ENCODE data around the gene RER1. TPM values are rescaled to one million over a fixed set of nuclear protein-coding genes. Genes with fewer than 3 reads are reported as not detected.

The RER1 gene
- total RNA-seq, 1 donor from 2014 or later = 99.3 TPM

DNA sequence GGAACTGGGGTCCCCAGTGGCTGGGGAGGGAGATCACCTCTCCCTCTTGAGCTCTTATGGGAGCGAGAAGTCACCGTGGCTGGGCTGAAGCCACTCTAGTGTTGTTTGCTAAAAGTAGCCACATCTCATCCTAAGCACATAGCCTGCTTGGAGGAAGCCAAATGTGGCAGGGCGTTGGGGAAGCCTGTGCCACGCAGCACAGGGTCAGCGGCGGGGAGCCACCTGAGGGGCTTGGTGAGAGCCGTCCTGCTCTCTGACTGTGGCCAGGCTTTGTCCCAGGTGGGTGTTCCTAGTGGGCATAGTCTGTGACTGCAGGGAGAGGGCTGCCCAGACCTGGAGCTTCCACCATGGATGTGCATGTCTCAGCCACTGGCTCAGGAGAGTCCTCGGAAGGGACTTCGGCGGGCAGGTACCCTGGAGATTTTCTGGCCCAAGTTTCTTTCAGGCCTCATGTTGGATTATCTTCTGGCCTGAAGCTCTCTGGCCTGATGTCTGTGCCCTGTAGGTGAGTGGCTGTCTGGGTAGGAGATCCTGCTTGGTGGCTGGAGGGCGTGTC is 39.2 kb upstream of the RER1 start:
- no peaks in the 10 kb centered on the region for H3K4me1 Mint-ChIP-seq (ENCODE audit: low read depth)
- no peak overlapping the region for H3K27ac Mint-ChIP-seq
- H3K36me3 Mint-ChIP-seq (ENCODE audit: insufficient read depth) = no peaks in the 10 kb centered on the region
- no peak overlapping the region for H3K4me3 Mint-ChIP-seq (ENCODE audit: low read depth)
- H3K9me3 Mint-ChIP-seq (ENCODE audit: low read depth) = no peaks in the 10 kb centered on the region
- TF ChIP-seq, protein P1, sequence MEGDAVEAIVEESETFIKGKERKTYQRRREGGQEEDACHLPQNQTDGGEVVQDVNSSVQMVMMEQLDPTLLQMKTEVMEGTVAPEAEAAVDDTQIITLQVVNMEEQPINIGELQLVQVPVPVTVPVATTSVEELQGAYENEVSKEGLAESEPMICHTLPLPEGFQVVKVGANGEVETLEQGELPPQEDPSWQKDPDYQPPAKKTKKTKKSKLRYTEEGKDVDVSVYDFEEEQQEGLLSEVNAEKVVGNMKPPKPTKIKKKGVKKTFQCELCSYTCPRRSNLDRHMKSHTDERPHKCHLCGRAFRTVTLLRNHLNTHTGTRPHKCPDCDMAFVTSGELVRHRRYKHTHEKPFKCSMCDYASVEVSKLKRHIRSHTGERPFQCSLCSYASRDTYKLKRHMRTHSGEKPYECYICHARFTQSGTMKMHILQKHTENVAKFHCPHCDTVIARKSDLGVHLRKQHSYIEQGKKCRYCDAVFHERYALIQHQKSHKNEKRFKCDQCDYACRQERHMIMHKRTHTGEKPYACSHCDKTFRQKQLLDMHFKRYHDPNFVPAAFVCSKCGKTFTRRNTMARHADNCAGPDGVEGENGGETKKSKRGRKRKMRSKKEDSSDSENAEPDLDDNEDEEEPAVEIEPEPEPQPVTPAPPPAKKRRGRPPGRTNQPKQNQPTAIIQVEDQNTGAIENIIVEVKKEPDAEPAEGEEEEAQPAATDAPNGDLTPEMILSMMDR (IDR thresholded peaks at IDR 0.05; ENCODE audit: unreplicated experiment) = no peak
- peaks cover 9% of the 10 kb centered on the region for H3K27me3 Mint-ChIP-seq
- no peak for DNase-seq (ENCODE audit: low spot score, unreplicated experiment)

DNA sequence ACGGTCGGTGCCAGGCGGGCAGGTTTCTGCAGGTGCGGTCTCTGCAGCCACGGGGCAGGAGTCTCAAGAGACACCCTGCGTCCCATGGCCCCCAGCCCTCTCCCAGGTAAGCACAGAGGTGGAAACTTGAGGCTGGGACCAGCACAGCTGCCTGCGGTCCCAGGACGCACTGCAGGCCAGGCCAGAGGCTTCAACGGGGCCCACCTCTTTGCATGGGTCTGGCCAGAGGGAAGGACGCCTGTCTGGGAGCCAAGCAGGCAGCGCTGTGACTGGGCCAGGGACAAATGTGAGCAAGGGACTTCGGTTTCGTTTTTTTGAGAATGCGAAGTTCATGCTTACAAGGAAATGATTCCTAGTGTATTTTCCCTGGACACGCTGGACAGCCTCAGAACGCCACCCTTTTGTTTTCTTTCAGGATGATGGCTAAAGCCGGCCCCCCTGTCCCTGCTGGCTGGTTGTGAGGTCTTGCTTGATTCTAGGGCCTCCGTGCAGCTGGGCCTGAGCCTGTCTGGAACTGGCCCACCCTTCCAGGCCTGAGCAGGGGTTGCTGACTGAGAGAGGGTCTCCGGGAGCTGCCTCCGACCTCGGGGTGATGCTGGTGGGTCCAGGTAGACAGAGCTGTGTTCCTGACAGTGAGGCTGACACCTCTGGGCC is 38.6 kb upstream of the RER1 start:
- H3K9me3 Mint-ChIP-seq (ENCODE audit: low read depth) = no peaks in the 10 kb centered on the region
- TF ChIP-seq, protein P1 (IDR thresholded peaks at IDR 0.05; ENCODE audit: unreplicated experiment) = no peak
- peaks cover 9% of the 10 kb centered on the region for H3K27me3 Mint-ChIP-seq
- H3K36me3 Mint-ChIP-seq (ENCODE audit: insufficient read depth) = no peaks in the 10 kb centered on the region
- H3K27ac Mint-ChIP-seq = no peak overlapping the region
- no peaks in the 10 kb centered on the region for H3K4me1 Mint-ChIP-seq (ENCODE audit: low read depth)
- no peak for DNase-seq (ENCODE audit: low spot score, unreplicated experiment)
- no peak overlapping the region for H3K4me3 Mint-ChIP-seq (ENCODE audit: low read depth)

- no peaks in the 10 kb centered on the region for H3K4me1 Mint-ChIP-seq (ENCODE audit: low read depth)
- no peak for DNase-seq (ENCODE audit: low spot score, unreplicated experiment)
- H3K4me3 Mint-ChIP-seq (ENCODE audit: low read depth) = no peak overlapping the region
- no peaks in the 10 kb centered on the region for H3K36me3 Mint-ChIP-seq (ENCODE audit: insufficient read depth)
- no peak overlapping the region for H3K27ac Mint-ChIP-seq
- TF ChIP-seq, protein P1 (IDR thresholded peaks at IDR 0.05; ENCODE audit: unreplicated experiment) = no peak
- H3K9me3 Mint-ChIP-seq (ENCODE audit: low read depth) = no peaks in the 10 kb centered on the region
- H3K27me3 Mint-ChIP-seq = peaks cover 9% of the 10 kb centered on the region
Measured at GRCh38 chr1:2353551-2354438, 37.8 kb upstream of the RER1 start.

DNA sequence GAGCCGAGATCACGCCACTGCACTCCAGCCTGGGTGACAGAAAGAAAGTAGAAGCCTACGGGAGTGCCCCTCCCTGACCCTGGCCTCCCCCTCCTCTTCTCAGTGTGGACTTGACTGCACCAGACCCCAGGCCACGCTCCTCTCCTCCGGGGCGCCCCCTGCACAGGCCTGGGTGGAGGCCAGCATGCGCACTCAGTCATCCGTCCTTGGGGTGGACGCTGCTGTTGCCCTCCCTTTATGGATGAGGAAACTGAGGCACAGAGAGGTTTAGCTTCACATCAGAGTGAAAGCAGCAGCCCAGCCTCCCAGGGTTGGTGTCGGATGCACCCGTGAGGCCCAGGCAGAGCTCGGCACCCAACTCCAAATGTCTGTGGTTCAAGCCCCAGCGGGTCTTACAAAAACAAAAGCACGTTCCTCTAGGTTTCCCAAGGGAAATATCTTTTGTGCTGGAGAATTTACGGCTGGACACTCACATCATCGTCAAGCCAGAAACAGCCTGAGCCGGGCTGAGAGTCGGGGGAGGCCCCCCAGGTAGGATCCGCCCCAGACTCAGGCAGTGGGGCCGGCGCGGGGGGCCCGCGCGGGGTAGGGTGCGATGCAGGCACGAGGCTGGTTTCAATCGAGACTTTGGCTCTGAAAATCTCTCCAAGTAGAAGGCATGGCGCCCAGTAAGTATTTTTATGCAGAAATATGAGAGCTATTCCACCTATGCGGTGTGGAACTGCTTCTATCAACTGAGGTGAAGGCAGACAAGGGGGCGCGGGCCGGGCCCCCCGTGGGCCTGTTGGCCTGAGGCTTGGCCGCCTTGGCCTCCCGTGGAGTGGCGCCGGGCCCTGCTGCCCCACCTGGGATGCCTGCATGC is 36.9 kb upstream of the RER1 start:
- Mint-ChIP-seq H3K4me1 (ENCODE audit: low read depth) (no peaks in the 10 kb centered on the region), H3K27ac (no peak overlapping the region), H3K27me3 (peaks cover 4% of the 10 kb centered on the region), H3K9me3 (ENCODE audit: low read depth) (no peaks in the 10 kb centered on the region), H3K4me3 (ENCODE audit: low read depth) (no peak overlapping the region), H3K36me3 (ENCODE audit: insufficient read depth) (no peaks in the 10 kb centered on the region)
- TF ChIP-seq, protein P1 (IDR thresholded peaks at IDR 0.05; ENCODE audit: unreplicated experiment) = no peak
- DNase-seq (ENCODE audit: low spot score, unreplicated experiment) = no peak
